IMR-90 (cell line): ENCODE measurements around the gene SLC25A26. TPM values are rescaled to one million over a fixed set of nuclear protein-coding genes. Genes with fewer than 3 reads are reported as not detected.

Experiments
- ATAC-seq: fragments of 200-7000 bp; cut with Tn5 transposase; 2 replicates; pipeline ENCODE4 v1.9.1; 2020; ENCODE audit warnings: low read depth, mild to moderate bottlenecking, moderate library complexity
- BruUV-seq: library from RNA; stranded (reverse); fragments of 400-500 nt; replicated peaks from 2 replicates; lab custom pipeline; 2021; lab: Mats Ljungman, UMichigan
- CTCF ChIA-PET: fragments of 300-600 bp; formaldehyde crosslinking; extraction: SDS; loops from one replicate; lab custom pipeline; 2021; ENCODE audit warnings: antibody characterized with exemption; lab: Yijun Ruan, JAX
- POLR2A ChIA-PET: fragments of 300-600 bp; sonication (Branson Sonifier 250); formaldehyde crosslinking; loops from one replicate; lab custom pipeline; 2022; ENCODE audit warnings: antibody characterized with exemption; ENCODE audit not compliant: unreplicated experiment; lab: Charles Lee
- DNase-seq: peaks from one replicate; pipeline ENCODE4 v3.0.0; 2013
- H2AFZ ChIP-seq: replicated peaks from 2 replicates; pipeline ENCODE3; 2013; ENCODE audit warnings: low read length, mild to moderate bottlenecking; ENCODE audit not compliant: poor library complexity
- H2AK5ac ChIP-seq: 2 replicates; pipeline ENCODE4 v1.6.1; 2013; ENCODE audit warnings: low read depth, low read length, inconsistent platforms
- H2AK9ac ChIP-seq: replicated peaks from 2 replicates; pipeline ENCODE3; 2013; ENCODE audit warnings: mild to moderate bottlenecking, low read depth, low read length, moderate library complexity; ENCODE audit not compliant: poor library complexity
- H2BK120ac ChIP-seq: 2 replicates; pipeline ENCODE4 v1.6.1; 2013; ENCODE audit warnings: low read depth, low read length, inconsistent platforms
- H2BK15ac ChIP-seq: 3 replicates; pipeline ENCODE4 v1.6.1; 2013; ENCODE audit warnings: low read depth, low read length, inconsistent platforms
- H2BK20ac ChIP-seq: 2 replicates; pipeline ENCODE4 v1.6.1; 2013; ENCODE audit warnings: low read depth, mild to moderate bottlenecking, inconsistent platforms, low read length, moderate library complexity
- H2BK5ac ChIP-seq: 2 replicates; pipeline ENCODE4 v1.6.1; 2013; ENCODE audit warnings: mild to moderate bottlenecking, low read depth, low read length, inconsistent platforms; ENCODE audit not compliant: poor library complexity, severe bottlenecking
- H3K14ac ChIP-seq: replicated peaks from 2 replicates; pipeline ENCODE4 v1.6.1; 2013; ENCODE audit warnings: low read depth, low read length, inconsistent platforms
- H3K18ac ChIP-seq: 2 replicates; pipeline ENCODE4 v1.6.1; 2013; ENCODE audit warnings: low read depth, low read length, control low read depth
- H3K23ac ChIP-seq: 2 replicates; pipeline ENCODE4 v1.6.1; 2013; ENCODE audit warnings: low read depth, low read length, inconsistent platforms
- H3K27ac ChIP-seq: 2 replicates; pipeline ENCODE4 v1.5.1; 2013; ENCODE audit warnings: mild to moderate bottlenecking, control low read depth, low read length; ENCODE audit not compliant: insufficient read depth
- H3K27me3 ChIP-seq: 2 replicates; pipeline ENCODE4 v1.6.1; 2013; ENCODE audit warnings: low read length; ENCODE audit not compliant: control insufficient read depth, insufficient read depth
- H3K36me3 ChIP-seq: 2 replicates; pipeline ENCODE4 v1.6.1; 2013; ENCODE audit warnings: low read length, mixed read lengths; ENCODE audit not compliant: control insufficient read depth, insufficient read depth
- H3K4ac ChIP-seq: 2 replicates; pipeline ENCODE4 v1.6.1; 2013; ENCODE audit warnings: low read depth, low read length, inconsistent platforms
- H3K4me1 ChIP-seq: 2 replicates; pipeline ENCODE4 v1.6.1; 2013; ENCODE audit warnings: low read length, mixed read lengths; ENCODE audit not compliant: control insufficient read depth, insufficient read depth
- H3K4me2 ChIP-seq: 2 replicates; pipeline ENCODE4 v1.6.1; 2013; ENCODE audit warnings: low read depth, mild to moderate bottlenecking, control low read depth, low read length, moderate library complexity
- H3K4me3 ChIP-seq: 2 replicates; pipeline ENCODE4 v1.5.1; 2013; ENCODE audit warnings: low read depth, mild to moderate bottlenecking, control low read depth, low read length, moderate library complexity; ENCODE audit not compliant: insufficient read depth
- H3K56ac ChIP-seq: 2 replicates; pipeline ENCODE4 v1.6.1; 2013; ENCODE audit warnings: low read length, inconsistent platforms; ENCODE audit not compliant: insufficient read depth; ENCODE audit errors: extremely low read depth
- H3K79me1 ChIP-seq, 2 experiments: 2 replicates each; pipeline ENCODE4 v1.6.1; 2013; ENCODE audit warnings: low read length in 2 of 2, inconsistent platforms in 1 of 2, low read depth in 1 of 2
- H3K9ac ChIP-seq: 2 replicates; pipeline ENCODE4 v1.6.1; 2013; ENCODE audit warnings: low read depth, low read length, control low read depth
- H3K9me1 ChIP-seq: 2 replicates; pipeline ENCODE4 v1.6.1; 2013; ENCODE audit warnings: low read length, inconsistent platforms; ENCODE audit not compliant: insufficient read depth
- H3K9me3 ChIP-seq: 2 replicates; pipeline ENCODE4 v1.6.1; 2013; ENCODE audit warnings: low read length; ENCODE audit not compliant: control insufficient read depth, insufficient read depth
- H4K20me1 ChIP-seq: 2 replicates; pipeline ENCODE4 v1.6.1; 2013; ENCODE audit warnings: low read length, inconsistent platforms; ENCODE audit not compliant: insufficient read depth
- H4K5ac ChIP-seq: 2 replicates; pipeline ENCODE4 v1.6.1; 2013; ENCODE audit warnings: mild to moderate bottlenecking, low read depth, low read length, control low read depth
- H4K8ac ChIP-seq, 2 experiments: 2 replicates each; pipeline ENCODE4 v1.6.1; 2013; ENCODE audit warnings: low read depth in 2 of 2, low read length in 2 of 2, control low read depth in 1 of 2, inconsistent platforms in 1 of 2
- H4K91ac ChIP-seq: 2 replicates; pipeline ENCODE4 v1.6.1; 2013; ENCODE audit warnings: low read depth, low read length, inconsistent platforms; ENCODE audit not compliant: insufficient read depth
- BHLHE40 ChIP-seq: fragments of 150-350 bp; IDR thresholded peaks from 2 replicates; pipeline ENCODE4 v1.6.1; 2016; ENCODE audit warnings: mild to moderate bottlenecking, low read depth, low read length
- CHD1 ChIP-seq: IDR thresholded peaks from 2 replicates; pipeline ENCODE4 v1.6.1; 2012; ENCODE audit warnings: low read depth, low read length, improper control_type of control experiment
- ELK1 ChIP-seq: fragments of 150-350 bp; IDR thresholded peaks from 2 replicates; pipeline ENCODE4 v1.6.1; 2016; ENCODE audit warnings: low read depth, mild to moderate bottlenecking, low read length, moderate library complexity, borderline replicate concordance
- MXI1 ChIP-seq: IDR thresholded peaks from 2 replicates; pipeline ENCODE4 v1.6.1; 2012; ENCODE audit warnings: low read depth, mild to moderate bottlenecking, low read length, moderate library complexity, borderline replicate concordance
- NFE2L2 ChIP-seq: fragments of 150-350 bp; IDR thresholded peaks from 2 replicates; pipeline ENCODE4 v1.6.1; 2016; ENCODE audit warnings: low read depth, mild to moderate bottlenecking, low read length
- RAD21 ChIP-seq: IDR thresholded peaks from 2 replicates; pipeline ENCODE4 v1.6.1; 2012; ENCODE audit warnings: low read length, improper control_type of control experiment
- RCOR1 ChIP-seq: IDR thresholded peaks from 2 replicates; pipeline ENCODE4 v1.6.1; 2012; ENCODE audit warnings: mild to moderate bottlenecking, low read length, improper control_type of control experiment; ENCODE audit not compliant: insufficient replicate concordance
- RFX5 ChIP-seq: IDR thresholded peaks from 2 replicates; pipeline ENCODE4 v1.8.0; 2012; ENCODE audit warnings: low read depth, mild to moderate bottlenecking, low read length, moderate library complexity
- SMC3 ChIP-seq: fragments of 150-350 bp; IDR thresholded peaks from 2 replicates; pipeline ENCODE4 v1.6.1; 2016; ENCODE audit warnings: low read depth, mild to moderate bottlenecking, antibody characterized with exemption, low read length, moderate library complexity
- WGBS, 2 experiments: methylation state at CpG; one replicate each; pipeline versions ENCODE4 v1.1.5 to v1.1.7; 2013; ENCODE audit warnings: missing lambda C conversion rate in 2 of 2; ENCODE audit not compliant: insufficient read length in 1 of 2; ENCODE audit errors: extremely low coverage in 2 of 2; 5-methylcytosine and 5-hydroxymethylcytosine counted together
- dilution Hi-C: fragments of 300-500 bp; cut with HindIII; formaldehyde crosslinking; loops from one replicate; pipeline ENCODE4 v1.14.3; 2018; ENCODE audit warnings: low sequenced_read_pairs; ENCODE audit not compliant: unreplicated experiment
- in situ Hi-C: fragments of 300-500 bp; cut with MboI; formaldehyde crosslinking; loops from 3 replicates; pipeline ENCODE4 v1.14.3; 2019; ENCODE audit warnings: low sequenced_read_pairs, inconsistent platforms, mixed read lengths
- intact Hi-C: fragments of 100-400 bp; cut with micrococcal nuclease; formaldehyde crosslinking; loops from 2 replicates; pipeline ENCODE4 v1.10.0; 2022
- polyA plus RNA-seq, 3 experiments: library from polyadenylated mRNA; depleted of rRNA; stranded (reverse); fragments of >200 nt; gene quantifications; 2 replicates each; pipeline ENCODE4 v1.2.3, GENCODE V29; 2012; ENCODE audit warnings: low replicate concordance in 1 of 3
- total RNA-seq: library from RNA; depleted of rRNA; stranded (reverse); fragments of >200 nt; gene quantifications from 2 replicates; pipeline ENCODE4 v1.2.3, GENCODE V29; 2012

The SLC25A26 gene
- total and polyA plus RNA-seq, 2 of the 4 experiments (the other 2 are of a cell fraction), result 10.9 to 12.7 TPM

DNA sequence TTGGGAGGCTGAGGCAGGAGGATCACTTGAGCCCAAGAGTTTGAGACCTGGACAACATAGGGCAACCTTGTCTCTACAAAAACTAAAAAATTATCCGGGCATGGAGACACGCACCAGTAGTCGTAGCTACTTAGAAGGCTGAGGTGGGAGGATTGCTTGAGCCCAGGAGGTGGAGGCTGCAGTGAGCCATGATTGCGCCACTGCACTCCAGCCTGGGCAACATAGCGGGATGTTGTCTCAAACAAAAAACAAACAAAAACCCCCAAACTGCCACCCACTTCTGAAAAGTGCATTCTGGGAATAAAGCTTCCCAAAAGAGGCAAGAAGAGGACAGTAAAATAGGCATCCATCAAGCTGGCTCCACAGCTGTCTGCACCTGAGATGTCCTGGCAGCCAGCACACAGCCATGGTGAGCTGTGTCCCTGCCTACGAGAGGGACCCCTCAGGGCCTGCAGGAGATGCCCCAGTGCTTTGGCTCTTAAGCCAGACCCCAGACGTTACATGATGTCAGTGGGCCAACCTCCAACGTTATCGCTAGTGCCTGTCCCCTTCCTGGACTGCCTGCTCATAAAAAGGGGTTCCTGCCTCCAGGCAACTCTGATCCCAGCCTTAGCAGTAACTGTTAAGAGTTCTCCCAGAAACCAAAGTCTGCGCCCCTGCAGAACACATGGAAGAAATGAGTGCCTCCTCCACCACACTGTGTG lies 178.9 kb downstream of the SLC25A26 start:
- H2BK5ac ChIP-seq, result no peak overlapping the region
- H2BK15ac ChIP-seq, result no peak overlapping the region
- dilution Hi-C loops, result no loop called here
- H3K14ac ChIP-seq, result no peak overlapping the region
- no peak overlapping the region for H2BK120ac ChIP-seq
- no peak overlapping the region for H3K4me3 ChIP-seq
- H2AK5ac ChIP-seq, result no peak overlapping the region
- H3K27me3 ChIP-seq, result no peaks in the 10 kb centered on the region
- H3K27ac ChIP-seq, result no peak overlapping the region
- H2AFZ ChIP-seq, result no peak overlapping the region
- H4K8ac ChIP-seq, result no peak overlapping the region
- ATAC-seq, result no peak
- CTCF ChIA-PET, result interaction anchor here (1.0 to 1.6 kb wide), 2 partner anchors 8 to 63 kb away, joined by 3 read pairs; no protein-coding TSS in a partner anchor
- H3K56ac ChIP-seq, result no peak overlapping the region
- no peak overlapping the region for H3K4ac ChIP-seq
- peaks cover 18% of the 10 kb centered on the region for H3K4me1 ChIP-seq
- H3K36me3 ChIP-seq, result peaks cover 55% of the 10 kb centered on the region
- no peak overlapping the region for H3K9ac ChIP-seq
- intact Hi-C loops, result loop anchor here (10.0 kb wide), 1 partner anchor 335 kb away; no protein-coding TSS in a partner anchor
- whole genome bisulfite sequencing, 2 experiments, result 88% methylated on average over 3 of the region's 10 CpGs; no CpG with 5 or more reads in 1 of the 2 experiments
- H3K9me3 ChIP-seq, result no peaks in the 10 kb centered on the region
- no peaks in the 10 kb centered on the region for H4K20me1 ChIP-seq
- no peak for DNase-seq
- H4K91ac ChIP-seq, result no peak overlapping the region
- in situ Hi-C loops, result loop anchor here (10.0 kb wide), 1 partner anchor 125 kb away; no protein-coding TSS in a partner anchor
- H4K5ac ChIP-seq, result no peak overlapping the region
- no peak overlapping the region for H3K18ac ChIP-seq
- H3K9me1 ChIP-seq, result peaks cover 20% of the 10 kb centered on the region
- TF ChIP-seq RCOR1, result no peak
- TF ChIP-seq BHLHE40, result no peak
- TF ChIP-seq RFX5, result no peak
- no peak for TF ChIP-seq RAD21
- TF ChIP-seq ELK1, result no peak
- no peak for TF ChIP-seq CHD1
- TF ChIP-seq SMC3, result no peak
- TF ChIP-seq MXI1, result no peak
- no peak for TF ChIP-seq NFE2L2
- BruUV-seq, result no TSS peak
- H3K4me2 ChIP-seq, result no peak overlapping the region
- no peak overlapping the region for H2BK20ac ChIP-seq
- no peak overlapping the region for H3K23ac ChIP-seq
- H3K79me1 ChIP-seq, result peaks cover 6 to 32% of the 10 kb centered on the region in 2 experiments; a peak in 3 of 4 replicates
- POLR2A ChIA-PET, result no interaction called here
- H2AK9ac ChIP-seq, result no peak overlapping the region
